Transverse colon (tissue), 4 donors: Measurements from ENCODE around the gene S100A16. TPM values are rescaled to one million over a fixed set of nuclear protein-coding genes. Genes with fewer than 3 reads are reported as not detected.
"Not testable (repeated sequence)": the region's sequence is repeated elsewhere in the genome, so short reads cannot be mapped to it uniquely, and the experiment has no call there.

Experiments
- DNase-seq: peaks from one replicate; pipeline ENCODE4 v3.0.0-alpha.2; 2019
- H3K27ac ChIP-seq, 4 donors: fragments of 200-600 bp; sonication (generic); 2 replicates each; pipeline ENCODE4 v1.5.1; 2016 to 2018; ENCODE audit warnings: inconsistent platforms in 4 of 4
- H3K27me3 ChIP-seq: fragments of 200-600 bp; sonication (generic); 2 replicates; pipeline ENCODE4 v1.5.1; 2017; ENCODE audit warnings: inconsistent platforms
- H3K36me3 ChIP-seq, 4 donors: fragments of 200-600 bp; sonication (generic); 2 replicates each; pipeline ENCODE4 v1.5.1; 2017 to 2019; ENCODE audit warnings: inconsistent platforms in 4 of 4
- H3K4me1 ChIP-seq, 4 donors: fragments of 200-600 bp; sonication (generic); 2 replicates each; pipeline ENCODE4 v1.5.1; 2017 to 2020; ENCODE audit warnings: inconsistent platforms in 4 of 4
- H3K4me3 ChIP-seq, 4 donors: fragments of 200-600 bp; sonication (generic); 1 replicate in 1 of 4; 2 replicates in 3 of 4; pipeline versions ENCODE4 v1.5.1 to v1.6.1; 2017 to 2019; ENCODE audit warnings: inconsistent platforms in 4 of 4
- H3K9me3 ChIP-seq, 2 donors: fragments of 200-600 bp; sonication (generic); 2 replicates each; pipeline ENCODE4 v1.5.1; 2017 to 2019; ENCODE audit warnings: inconsistent platforms in 2 of 2
- EP300 ChIP-seq: sonication (generic); formaldehyde crosslinking; IDR thresholded peaks from one replicate; pipeline ENCODE4 v1.6.1; 2017; ENCODE audit warnings: antibody characterized with exemption, low read depth
- POLR2A ChIP-seq: fragments of 450-650 bp; IDR thresholded peaks from one replicate; pipeline ENCODE4 v1.6.1; 2016; ENCODE audit warnings: antibody characterized with exemption, mild to moderate bottlenecking, moderate library complexity
- POLR2AphosphoS5 ChIP-seq, 3 donors: sonication (generic); formaldehyde crosslinking; IDR thresholded peaks; one replicate each; pipeline ENCODE4 v1.6.1; 2016; ENCODE audit warnings: antibody characterized with exemption in 3 of 3
- WGBS, 2 donors: methylation state at CpG; one replicate each; pipeline ENCODE4 v1.1.5; 2018; ENCODE audit warnings: low coverage in 1 of 2; 5-methylcytosine and 5-hydroxymethylcytosine counted together
- in situ Hi-C, 4 donors: fragments of 200-750 bp; cut with MboI; loops; one replicate each; pipeline versions ENCODE4 v1.15.0 to v1.15.1; 2017; ENCODE audit warnings: low sequenced_read_pairs in 3 of 4, low pct_ligation_motif_present in 1 of 4, low pct_unique_long_range_greater_than_20kb in 1 of 4
- intact Hi-C: fragments of 100-400 bp; cut with DNase I; formaldehyde crosslinking; loops from one replicate; pipeline ENCODE4 v1.15.1; 2023; ENCODE audit warnings: low total_unique reads
- total RNA-seq, 4 donors: library from RNA; depleted of rRNA; stranded (reverse); fragments of >200 nt; gene quantifications; one replicate each; pipeline ENCODE4 v1.1.0, GENCODE V29; 2016
- TF ChIP-seq, protein P1 (sequence below), 5 experiments: fragments of 200-600 bp in 3 of 5; fragments of 450-650 bp in 2 of 5; sonication (generic) in 3 of 5; IDR thresholded peaks; 1 replicate in 2 of 5; 2 replicates in 3 of 5; pipeline ENCODE4 v1.5.1; 2016 to 2017; ENCODE audit warnings: antibody characterized with exemption in 5 of 5, inconsistent platforms in 3 of 5, mild to moderate bottlenecking in 2 of 5, moderate library complexity in 1 of 5

S100A16 gene
- total RNA-seq, 4 donors from 2014 or later: 181 to 223 (median 196) TPM

DNA sequence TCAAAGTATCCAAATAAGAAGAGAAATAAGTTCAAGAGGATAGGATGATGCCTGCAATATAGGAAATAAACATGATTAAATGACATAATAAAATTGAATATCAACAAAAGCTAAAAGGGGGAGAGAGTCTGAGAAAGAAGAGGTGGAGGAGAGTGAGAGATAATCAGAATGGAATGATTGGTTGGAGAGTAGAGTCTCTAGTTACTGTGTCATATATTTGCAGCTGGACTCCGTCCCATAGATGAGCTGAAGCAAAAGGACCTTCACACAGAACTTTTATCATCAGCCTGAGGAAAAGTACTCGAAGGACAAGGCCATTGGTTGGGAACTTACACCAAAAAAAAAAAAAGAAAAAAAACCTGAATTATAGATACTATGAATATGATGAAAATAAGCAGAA is 24.5 kb downstream of the S100A16 start:
- no peak for DNase-seq
- in situ Hi-C loops: loop anchor here in 1 of 4 donors (25.0 kb wide), 1 partner anchor 226 kb away; the partner anchor contains the start of gene S100A9
- H3K9me3 ChIP-seq: no peaks in the 10 kb centered on the region
- 74 to 80% methylated on average over 2 of the region's 2 CpGs for WGBS, 2 donors
- intact Hi-C loops: no loop called here
- no peak overlapping the region for H3K27ac ChIP-seq
- no peaks in the 10 kb centered on the region for H3K27me3 ChIP-seq
- no peak overlapping the region for H3K4me3 ChIP-seq
- no peaks in the 10 kb centered on the region for H3K36me3 ChIP-seq
- TF ChIP-seq, protein P1, sequence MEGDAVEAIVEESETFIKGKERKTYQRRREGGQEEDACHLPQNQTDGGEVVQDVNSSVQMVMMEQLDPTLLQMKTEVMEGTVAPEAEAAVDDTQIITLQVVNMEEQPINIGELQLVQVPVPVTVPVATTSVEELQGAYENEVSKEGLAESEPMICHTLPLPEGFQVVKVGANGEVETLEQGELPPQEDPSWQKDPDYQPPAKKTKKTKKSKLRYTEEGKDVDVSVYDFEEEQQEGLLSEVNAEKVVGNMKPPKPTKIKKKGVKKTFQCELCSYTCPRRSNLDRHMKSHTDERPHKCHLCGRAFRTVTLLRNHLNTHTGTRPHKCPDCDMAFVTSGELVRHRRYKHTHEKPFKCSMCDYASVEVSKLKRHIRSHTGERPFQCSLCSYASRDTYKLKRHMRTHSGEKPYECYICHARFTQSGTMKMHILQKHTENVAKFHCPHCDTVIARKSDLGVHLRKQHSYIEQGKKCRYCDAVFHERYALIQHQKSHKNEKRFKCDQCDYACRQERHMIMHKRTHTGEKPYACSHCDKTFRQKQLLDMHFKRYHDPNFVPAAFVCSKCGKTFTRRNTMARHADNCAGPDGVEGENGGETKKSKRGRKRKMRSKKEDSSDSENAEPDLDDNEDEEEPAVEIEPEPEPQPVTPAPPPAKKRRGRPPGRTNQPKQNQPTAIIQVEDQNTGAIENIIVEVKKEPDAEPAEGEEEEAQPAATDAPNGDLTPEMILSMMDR (IDR thresholded peaks at IDR 0.05): no peak
- TF ChIP-seq POLR2AphosphoS5 (IDR thresholded peaks at IDR 0.05) (no peak), POLR2A (no peak), EP300 (no peak)
- H3K4me1 ChIP-seq: no peaks in the 10 kb centered on the region

- in situ Hi-C loops: loop anchor here in 1 of 4 donors (25.0 kb wide), 1 partner anchor 226 kb away; the partner anchor contains the start of gene S100A9
These were observed 24.9 kb downstream of the S100A16 start for GRCh38 chr1:153588033-153588432.

GRCh38 chr1:153587314-153587713 is 25.6 kb downstream of the S100A16 start:
- in situ Hi-C loops (loop anchor here in 1 of 4 donors (25.0 kb wide), 1 partner anchor 225 kb away; the partner anchor contains the start of gene S100A9), intact Hi-C loops (no loop called here)
- TF ChIP-seq EP300 (no peak), POLR2AphosphoS5 (IDR thresholded peaks at IDR 0.05) (no peak), POLR2A (no peak)
- TF ChIP-seq, protein P1 (IDR thresholded peaks at IDR 0.05): no peak
- WGBS, 2 donors: 81% methylated on average over 5 of the region's 5 CpGs; no CpG with 5 or more reads in 1 of the 2 donors
- H3K36me3 ChIP-seq: no peaks in the 10 kb centered on the region
- H3K9me3 ChIP-seq: no peaks in the 10 kb centered on the region
- H3K4me3 ChIP-seq: no peak overlapping the region
- no peak overlapping the region for H3K27ac ChIP-seq
- H3K27me3 ChIP-seq: no peaks in the 10 kb centered on the region
- no peak for DNase-seq
- H3K4me1 ChIP-seq: no peaks in the 10 kb centered on the region

More at GRCh38 chr1:153588033-153588432, 24.9 kb downstream of the S100A16 start:
- H3K4me3 ChIP-seq, H3K4me1 ChIP-seq, H3K36me3 ChIP-seq, H3K9me3 ChIP-seq, DNase-seq, H3K27ac ChIP-seq, H3K27me3 ChIP-seq, intact Hi-C loops: not testable (repeated sequence)
- WGBS, 2 donors: 90 to 93% methylated on average over 3 to 10 of the region's 10 CpGs

GRCh38 chr1:153586347-153586746 is 26.6 kb downstream of the S100A16 start:
- 13 to 53% methylated on average over 1 of the region's 1 CpG for WGBS, 2 donors
- DNase-seq: no peak
- intact Hi-C loops (no loop called here), in situ Hi-C loops (loop anchor here in 1 of 4 donors (25.0 kb wide), 1 partner anchor 224 kb away; the partner anchor contains the start of gene S100A9)
- TF ChIP-seq EP300 (no peak), POLR2A (no peak), POLR2AphosphoS5 (IDR thresholded peaks at IDR 0.05) (no peak)
- TF ChIP-seq, protein P1 (IDR thresholded peaks at IDR 0.05): no peak
- Histone ChIP-seq H3K27ac (no peak overlapping the region), H3K4me3 (no peak overlapping the region), H3K9me3 (no peaks in the 10 kb centered on the region), H3K27me3 (no peaks in the 10 kb centered on the region), H3K4me1 (no peaks in the 10 kb centered on the region), H3K36me3 (no peaks in the 10 kb centered on the region)

- 80 to 86% methylated on average over 1 of the region's 1 CpG for WGBS, 2 donors
These were observed 27.9 kb downstream of the S100A16 start for GRCh38 chr1:153585006-153585405.

More at GRCh38 chr1:153585006-153585405, 27.9 kb downstream of the S100A16 start:
- no peaks in the 10 kb centered on the region for H3K9me3 ChIP-seq
- H3K27ac ChIP-seq: no peak overlapping the region
- H3K4me1 ChIP-seq: no peaks in the 10 kb centered on the region
- TF ChIP-seq POLR2AphosphoS5 (IDR thresholded peaks at IDR 0.05) (no peak), POLR2A (no peak), EP300 (no peak)
- TF ChIP-seq, protein P1 (IDR thresholded peaks at IDR 0.05): no peak
- intact Hi-C loops (no loop called here), in situ Hi-C loops (loop anchor here in 1 of 4 donors (25.0 kb wide), 1 partner anchor 223 kb away; the partner anchor contains the start of gene S100A9)
- DNase-seq: no peak
- no peaks in the 10 kb centered on the region for H3K36me3 ChIP-seq
- H3K4me3 ChIP-seq: no peak overlapping the region
- no peaks in the 10 kb centered on the region for H3K27me3 ChIP-seq
